IgD-negative memory B cell (primary cell): ENCODE results near the gene NBAS. TPM values are rescaled to one million over a fixed set of nuclear protein-coding genes. Genes with fewer than 3 reads are reported as not detected.

Experiments
- H3K27ac Mint-ChIP-seq, 3 donors: one replicate each; pipeline ENCODE4 v1.8.0; 2020 to 2022; ENCODE audit warnings: mild to moderate bottlenecking in 3 of 3, mixed read lengths in 3 of 3, moderate library complexity in 1 of 3
- H3K27me3 Mint-ChIP-seq: one replicate; pipeline ENCODE4 v1.8.0; 2021; ENCODE audit warnings: mixed read lengths
- H3K36me3 Mint-ChIP-seq: one replicate; pipeline ENCODE4 v1.8.0; 2020; ENCODE audit warnings: mild to moderate bottlenecking, mixed read lengths
- H3K4me1 Mint-ChIP-seq, 3 donors: one replicate each; pipeline ENCODE4 v1.8.0; 2020 to 2022; ENCODE audit warnings: mixed read lengths in 3 of 3, mild to moderate bottlenecking in 1 of 3
- H3K4me3 Mint-ChIP-seq, 4 donors: one replicate each; pipeline ENCODE4 v1.8.0; 2020 to 2022; ENCODE audit warnings: mild to moderate bottlenecking in 4 of 4, mixed read lengths in 4 of 4, moderate library complexity in 3 of 4
- H3K9me3 Mint-ChIP-seq, 3 donors: one replicate each; pipeline ENCODE4 v1.8.0; 2020 to 2021; ENCODE audit warnings: mixed read lengths in 3 of 3, mild to moderate bottlenecking in 1 of 3
- polyA plus RNA-seq: library from polyadenylated mRNA; unstranded; fragments of 300-500 nt; fragmentation: Illumina TruSeq; gene quantifications from one replicate; pipeline ENCODE4 v1.2.3, GENCODE V29; 2021

NBAS gene
- polyA plus RNA-seq, 1 donor from 2014 or later = 12.6 TPM

GRCh38 chr2:15595936-15596335 lies 34.8 kb upstream of the NBAS start:
- Mint-ChIP-seq H3K27ac (peak overlapping the region in 1 of 3 donors; percentile 2), H3K4me1 (peaks cover 20 to 24% (median 23%) of the 10 kb centered on the region in 3 donors), H3K36me3 (peaks cover 3% of the 10 kb centered on the region), H3K4me3 (peak overlapping the region in 1 of 4 donors; percentile 50), H3K9me3 (no peaks in the 10 kb centered on the region), H3K27me3 (no peaks in the 10 kb centered on the region)

GRCh38 chr2:15595342-15595905 lies 34.3 kb upstream of the NBAS start:
- H3K4me3 Mint-ChIP-seq = peak overlapping the region in 1 of 4 donors; percentile 22
- H3K27ac Mint-ChIP-seq = no peak overlapping the region
- no peaks in the 10 kb centered on the region for H3K27me3 Mint-ChIP-seq
- H3K36me3 Mint-ChIP-seq = peaks cover 3% of the 10 kb centered on the region
- peaks cover 20 to 24% (median 24%) of the 10 kb centered on the region in 3 donors for H3K4me1 Mint-ChIP-seq
- no peaks in the 10 kb centered on the region for H3K9me3 Mint-ChIP-seq

GRCh38 chr2:15594291-15595256 lies 33.4 kb upstream of the NBAS start:
- peaks cover 18 to 24% (median 24%) of the 10 kb centered on the region in 3 donors for H3K4me1 Mint-ChIP-seq
- H3K4me3 Mint-ChIP-seq = peak overlapping the region in 2 of 4 donors; percentile 22 to 72
- no peak overlapping the region for H3K27ac Mint-ChIP-seq
- H3K9me3 Mint-ChIP-seq = no peaks in the 10 kb centered on the region
- no peaks in the 10 kb centered on the region for H3K27me3 Mint-ChIP-seq
- peaks cover 3% of the 10 kb centered on the region for H3K36me3 Mint-ChIP-seq

GRCh38 chr2:15593327-15593705 lies 32.2 kb upstream of the NBAS start:
- Mint-ChIP-seq H3K27me3 (no peaks in the 10 kb centered on the region), H3K4me3 (peak overlapping the region; percentile 61 to 97 (median 87)), H3K36me3 (peaks cover 3% of the 10 kb centered on the region), H3K4me1 (peaks cover 18 to 24% (median 24%) of the 10 kb centered on the region in 3 donors), H3K27ac (peak overlapping the region; percentile 74 to 96 (median 90)), H3K9me3 (no peaks in the 10 kb centered on the region)

- Mint-ChIP-seq H3K27ac (peak within 1 kb of the TSS; percentile 90 to 96 (median 95)), H3K4me3 (peak within 1 kb of the TSS; percentile 92 to 98 (median 96)), H3K4me1 (peaks cover 18 to 24% (median 24%) of the 10 kb centered on the region in 3 donors), H3K9me3 (no peaks in the 10 kb centered on the region), H3K27me3 (no peaks in the 10 kb centered on the region), H3K36me3 (peaks cover 3% of the 10 kb centered on the region)
Observed at GRCh38 chr2:15591692-15592463, 30.7 kb upstream of the NBAS start, which contains the start of gene DDX1. TSS of gene DDX1 (plus strand) at chr2:15591868. CDS start at chr2:15591934, 66 bp downstream.

GRCh38 chr2:15591373-15591691 lies 30.2 kb upstream of the NBAS start:
- H3K4me1 Mint-ChIP-seq = peaks cover 18 to 24% (median 24%) of the 10 kb centered on the region in 3 donors
- no peaks in the 10 kb centered on the region for H3K9me3 Mint-ChIP-seq
- peaks cover 3% of the 10 kb centered on the region for H3K36me3 Mint-ChIP-seq
- H3K27ac Mint-ChIP-seq = peak overlapping the region; percentile 90 to 96 (median 95)
- no peaks in the 10 kb centered on the region for H3K27me3 Mint-ChIP-seq
- peak overlapping the region; percentile 92 to 98 (median 96) for H3K4me3 Mint-ChIP-seq

GRCh38 chr2:15588329-15588919 lies 27.3 kb upstream of the NBAS start:
- no peaks in the 10 kb centered on the region for H3K9me3 Mint-ChIP-seq
- no peak overlapping the region for H3K27ac Mint-ChIP-seq
- peaks cover 14 to 22% (median 20%) of the 10 kb centered on the region in 3 donors for H3K4me1 Mint-ChIP-seq
- H3K36me3 Mint-ChIP-seq = no peaks in the 10 kb centered on the region
- H3K4me3 Mint-ChIP-seq = peak overlapping the region in 1 of 4 donors; percentile 31
- no peaks in the 10 kb centered on the region for H3K27me3 Mint-ChIP-seq

- peaks cover 8 to 12% (median 9%) of the 10 kb centered on the region in 3 donors for H3K4me1 Mint-ChIP-seq
- no peaks in the 10 kb centered on the region for H3K27me3 Mint-ChIP-seq
- no peak overlapping the region for H3K4me3 Mint-ChIP-seq
- H3K36me3 Mint-ChIP-seq = no peaks in the 10 kb centered on the region
- no peak overlapping the region for H3K27ac Mint-ChIP-seq
- no peaks in the 10 kb centered on the region for H3K9me3 Mint-ChIP-seq
Observed at GRCh38 chr2:15584767-15585469, 23.8 kb upstream of the NBAS start.

GRCh38 chr2:15584316-15584715 lies 23.2 kb upstream of the NBAS start:
- Mint-ChIP-seq H3K4me3 (no peak overlapping the region), H3K9me3 (no peaks in the 10 kb centered on the region)

GRCh38 chr2:15583826-15584225 lies 22.7 kb upstream of the NBAS start:
- H3K4me1 Mint-ChIP-seq = peaks cover 8 to 12% (median 9%) of the 10 kb centered on the region in 3 donors
- H3K4me3 Mint-ChIP-seq = peak overlapping the region in 1 of 4 donors; percentile 65
- H3K27me3 Mint-ChIP-seq = no peaks in the 10 kb centered on the region
- H3K36me3 Mint-ChIP-seq = no peaks in the 10 kb centered on the region
- no peak overlapping the region for H3K27ac Mint-ChIP-seq
- no peaks in the 10 kb centered on the region for H3K9me3 Mint-ChIP-seq

More at GRCh38 chr2:15584316-15584715, 23.2 kb upstream of the NBAS start:
- no peak overlapping the region for H3K27ac Mint-ChIP-seq
- H3K4me1 Mint-ChIP-seq = peaks cover 8 to 12% (median 9%) of the 10 kb centered on the region in 3 donors
- H3K36me3 Mint-ChIP-seq = no peaks in the 10 kb centered on the region
- no peaks in the 10 kb centered on the region for H3K27me3 Mint-ChIP-seq

GRCh38 chr2:15582710-15583357 lies 21.7 kb upstream of the NBAS start:
- no peaks in the 10 kb centered on the region for H3K27me3 Mint-ChIP-seq
- H3K4me3 Mint-ChIP-seq = peak overlapping the region; percentile 1 to 72 (median 57)
- H3K4me1 Mint-ChIP-seq = peaks cover 8 to 12% (median 9%) of the 10 kb centered on the region in 3 donors
- peak overlapping the region in 2 of 3 donors; percentile 61 to 83 for H3K27ac Mint-ChIP-seq
- no peaks in the 10 kb centered on the region for H3K36me3 Mint-ChIP-seq
- H3K9me3 Mint-ChIP-seq = no peaks in the 10 kb centered on the region

GRCh38 chr2:15580451-15580850 lies 19.3 kb upstream of the NBAS start:
- H3K4me3 Mint-ChIP-seq = no peak overlapping the region
- H3K36me3 Mint-ChIP-seq = no peaks in the 10 kb centered on the region
- H3K4me1 Mint-ChIP-seq = peaks cover 8 to 13% (median 9%) of the 10 kb centered on the region in 3 donors
- H3K27ac Mint-ChIP-seq = no peak overlapping the region
- no peaks in the 10 kb centered on the region for H3K9me3 Mint-ChIP-seq
- H3K27me3 Mint-ChIP-seq = no peaks in the 10 kb centered on the region

GRCh38 chr2:15579641-15580040 lies 18.5 kb upstream of the NBAS start:
- H3K4me1 Mint-ChIP-seq = peaks cover 8 to 14% (median 9%) of the 10 kb centered on the region in 3 donors
- no peak overlapping the region for H3K27ac Mint-ChIP-seq
- no peaks in the 10 kb centered on the region for H3K36me3 Mint-ChIP-seq
- no peaks in the 10 kb centered on the region for H3K27me3 Mint-ChIP-seq
- no peaks in the 10 kb centered on the region for H3K9me3 Mint-ChIP-seq
- no peak overlapping the region for H3K4me3 Mint-ChIP-seq
